Measurements from ENCODE around the gene ZNF772.
"Not testable (repeated sequence)": the region's sequence is repeated elsewhere in the genome, so short reads cannot be mapped to it uniquely, and the experiment has no call there.

ZNF772 gene

DNA sequence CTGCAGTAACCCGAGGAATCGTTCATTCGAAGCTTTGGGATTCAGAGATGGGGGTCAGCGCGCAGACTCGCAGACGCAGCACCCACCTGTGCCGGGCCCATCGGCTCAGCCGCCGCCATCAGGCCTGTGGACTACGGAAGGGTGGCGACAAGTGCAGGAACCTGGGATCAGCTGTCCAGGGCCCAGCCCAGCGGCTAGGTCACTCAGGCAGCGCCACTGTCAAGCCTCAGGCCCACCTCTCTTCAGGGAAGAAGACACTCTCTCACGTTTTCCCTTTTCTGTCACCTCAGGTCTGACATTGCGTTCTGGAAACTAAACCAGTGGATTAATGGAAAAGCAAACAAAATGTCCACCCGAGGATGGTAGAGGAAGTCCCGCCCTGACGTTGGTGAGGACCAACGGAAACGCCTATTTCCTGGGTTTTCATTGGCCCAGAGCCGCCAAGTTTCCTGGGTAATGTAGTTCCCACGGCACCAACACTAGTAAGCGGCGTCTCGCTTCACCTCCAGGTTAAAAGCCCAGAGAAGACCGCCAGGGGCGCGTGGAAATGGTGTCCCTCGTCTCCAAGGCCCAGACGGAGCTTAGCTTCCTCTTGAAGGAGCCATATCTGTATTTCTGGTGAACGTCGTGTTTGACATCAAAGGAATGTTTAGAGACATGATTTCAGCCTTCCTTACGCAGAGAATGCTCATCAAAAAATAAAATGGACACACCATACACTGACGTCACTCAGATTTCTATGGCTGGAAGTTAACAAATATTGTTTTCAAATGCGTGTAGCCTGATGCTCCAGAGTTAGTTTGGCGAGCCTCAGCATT is at the start of gene ZNF772:
ZNF772 (minus strand) TSS at position 376 of the 818 bp plus-strand sequence; CDS start at position 119, 257 bp downstream.
- in situ Hi-C loops (cut with MboI; ENCODE audit: low sequenced_read_pairs) = no loop called here

DNA sequence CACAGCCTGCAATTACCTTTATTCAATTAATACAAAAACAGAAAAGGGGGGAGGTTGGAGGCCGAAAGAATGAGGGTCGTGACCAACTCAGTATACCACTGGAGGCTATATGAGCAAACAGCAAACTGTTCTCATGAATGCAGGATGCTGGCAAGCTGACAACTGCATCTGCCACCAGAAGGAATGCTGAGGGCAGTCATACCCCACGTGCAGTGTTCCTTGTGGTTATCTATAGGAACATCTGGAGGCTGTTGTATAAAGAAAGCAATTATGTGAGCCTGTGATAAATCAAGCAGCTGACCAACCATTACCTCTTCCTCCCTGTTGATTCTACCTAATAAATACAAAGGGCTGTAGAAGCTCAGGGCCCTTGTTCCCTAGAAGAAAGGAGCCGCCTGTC is 40.7 kb upstream of the ZNF772 start:
- in situ Hi-C loops (cut with MboI; ENCODE audit: low sequenced_read_pairs) = not testable (repeated sequence)

DNA sequence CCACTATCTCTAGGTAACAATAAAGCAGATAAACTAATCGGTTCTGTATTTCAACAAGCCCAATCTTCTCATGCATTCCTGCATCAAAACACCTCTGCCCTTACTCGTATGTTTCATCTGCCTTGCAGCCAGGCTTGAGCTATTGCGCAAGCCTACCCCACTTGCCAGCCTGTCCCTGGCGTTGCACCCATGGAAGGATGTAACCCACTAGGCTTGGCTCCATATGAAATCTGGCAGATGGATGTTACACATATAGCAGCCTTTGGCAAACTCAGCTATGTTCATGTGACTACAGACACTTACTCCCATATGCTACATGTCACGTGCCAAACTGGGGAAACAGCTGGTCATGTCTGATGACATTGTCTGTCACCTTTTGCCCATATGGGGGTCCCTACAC is 37.9 kb upstream of the ZNF772 start:
- in situ Hi-C loops (cut with MboI; ENCODE audit: low sequenced_read_pairs) = no loop called here

DNA sequence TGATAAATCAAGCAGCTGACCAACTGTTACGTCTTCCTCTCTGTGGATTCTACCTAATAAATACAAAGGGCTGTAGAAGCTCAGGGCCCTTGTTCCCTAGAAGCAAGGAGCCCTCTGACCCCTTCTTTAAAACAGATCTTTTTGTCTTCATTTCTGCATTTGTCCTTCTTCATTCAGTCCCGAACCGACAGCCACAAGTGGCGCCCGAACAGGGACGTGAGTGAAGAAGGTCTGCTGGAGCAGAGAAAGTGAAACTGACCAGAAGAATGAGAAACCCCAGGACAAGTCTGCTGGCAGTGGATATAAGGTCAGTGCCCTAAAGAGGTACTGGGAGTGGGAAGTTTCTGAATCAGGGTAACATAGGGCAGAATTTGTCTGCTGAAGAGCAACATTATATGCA is 35.5 kb upstream of the ZNF772 start:
- in situ Hi-C loops (cut with MboI; ENCODE audit: low sequenced_read_pairs) = no loop called here

DNA sequence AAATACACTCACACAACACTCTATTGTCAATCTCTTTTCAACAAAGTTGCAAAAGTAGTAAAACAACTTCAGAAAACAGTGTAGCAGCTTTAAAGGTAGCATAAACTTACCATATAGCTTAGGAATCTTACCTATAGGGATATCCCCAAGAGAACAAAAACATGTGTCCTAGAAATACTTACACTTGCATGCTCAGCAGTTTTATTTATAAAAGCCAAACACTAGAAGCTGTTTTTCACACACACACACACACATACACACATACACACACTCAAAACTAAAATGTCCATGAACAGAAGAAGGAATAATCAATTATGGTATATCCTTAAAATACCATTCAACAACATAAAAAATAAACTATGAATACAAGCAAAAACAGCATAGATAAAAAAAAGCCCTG is 34.1 kb upstream of the ZNF772 start:
- in situ Hi-C loops (cut with MboI; ENCODE audit: low sequenced_read_pairs) = no loop called here

DNA sequence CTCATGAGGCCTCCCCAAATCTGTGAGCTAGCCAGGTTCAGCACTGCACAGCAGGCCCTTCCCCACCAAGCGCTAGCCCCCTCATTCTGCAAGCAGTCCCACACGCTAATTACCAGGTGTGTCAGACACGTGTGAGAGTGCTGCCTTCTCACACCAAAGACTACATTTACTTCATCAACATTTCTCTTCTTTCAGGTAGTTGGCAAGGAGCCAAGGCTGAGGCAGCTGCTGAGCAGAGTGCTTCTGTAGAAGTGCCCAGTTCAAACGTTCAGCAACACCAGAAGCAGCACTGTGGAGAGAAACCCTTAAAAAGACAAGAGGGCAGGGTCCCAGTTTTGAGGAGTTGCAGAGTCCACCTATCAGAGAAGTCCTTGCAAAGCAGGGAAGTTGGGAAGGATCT is 28.8 kb upstream of the ZNF772 start:
- in situ Hi-C loops (cut with MboI; ENCODE audit: low sequenced_read_pairs) = no loop called here

DNA sequence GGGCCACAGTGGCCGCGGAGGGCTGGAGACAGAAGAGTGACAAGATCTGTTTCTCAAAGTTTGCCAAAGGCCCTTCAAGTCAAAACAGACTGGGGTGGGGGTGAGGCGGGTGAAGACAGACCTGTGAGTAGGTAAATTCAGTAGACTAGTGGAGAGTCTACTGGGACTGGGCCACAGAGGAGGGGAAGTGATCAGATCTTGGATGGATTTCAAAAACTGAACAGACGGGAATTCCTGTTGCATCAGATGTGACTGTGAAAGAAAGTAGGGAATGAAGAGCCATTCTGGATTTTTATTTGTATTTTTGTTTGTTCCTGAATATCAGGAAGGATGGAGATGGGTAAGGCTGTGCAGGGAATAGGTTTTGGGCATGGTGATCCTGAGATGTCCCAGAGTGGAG is 23.0 kb upstream of the ZNF772 start:
- in situ Hi-C loops (cut with MboI; ENCODE audit: low sequenced_read_pairs) = not testable (repeated sequence)

DNA sequence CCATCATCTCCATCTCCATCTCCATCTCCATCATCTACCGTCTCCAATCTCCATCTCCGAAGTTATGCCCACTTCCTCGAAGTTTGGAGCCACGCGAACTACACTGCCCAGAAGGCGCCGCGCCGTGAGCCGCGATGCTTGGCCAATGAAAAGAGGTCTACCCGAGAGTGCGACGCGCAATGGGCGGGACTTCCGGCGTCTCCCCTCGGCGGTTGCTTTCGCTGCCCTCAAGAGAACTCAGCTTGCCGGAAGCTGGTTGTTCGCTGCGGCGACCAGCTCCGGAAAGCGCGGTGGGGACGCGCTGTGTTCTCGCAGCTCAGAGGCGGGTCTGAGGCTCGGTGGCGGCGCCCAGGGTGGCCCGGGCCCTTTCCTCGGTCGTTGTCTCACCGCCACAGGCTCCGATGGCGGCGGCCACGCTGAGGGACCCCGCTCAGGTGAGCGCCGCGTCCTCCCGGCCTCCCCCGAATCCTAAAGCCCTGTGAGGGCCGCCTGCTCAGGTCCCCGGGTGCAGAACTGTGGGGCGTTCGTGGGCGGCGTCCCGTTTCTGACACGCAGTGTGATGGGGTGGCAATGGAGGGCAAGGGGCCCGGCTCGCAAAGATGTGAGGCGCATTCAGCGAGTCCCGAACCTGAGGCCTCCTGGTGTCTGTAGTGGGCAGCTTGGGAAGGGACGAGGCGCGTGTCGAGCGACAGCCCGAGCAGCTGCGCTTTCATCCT is 22.5 kb upstream of the ZNF772 start, which contains the start of gene ZNF773:
ZNF773 (plus strand) TSS at position 259 of the 716 bp plus-strand sequence; CDS start at position 402, 143 bp downstream.
- in situ Hi-C loops (cut with MboI; ENCODE audit: low sequenced_read_pairs) = not testable (repeated sequence)

DNA sequence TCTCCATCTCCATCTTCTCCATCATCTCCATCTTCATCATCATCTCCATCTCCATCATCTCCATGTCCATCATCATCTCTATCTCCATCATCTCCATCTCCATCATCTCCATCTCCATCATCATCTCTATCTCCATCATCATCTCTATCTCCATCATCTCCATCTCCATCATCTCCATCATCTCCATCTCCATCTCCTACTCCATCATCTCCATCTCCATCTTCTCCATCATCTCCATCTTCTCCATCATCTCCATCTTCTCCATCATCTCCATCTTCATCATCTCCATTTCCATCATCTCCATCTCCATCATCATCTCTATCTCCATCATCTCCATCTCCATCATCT is 21.9 kb upstream of the ZNF772 start:
- in situ Hi-C loops (cut with MboI; ENCODE audit: low sequenced_read_pairs) = not testable (repeated sequence)

DNA sequence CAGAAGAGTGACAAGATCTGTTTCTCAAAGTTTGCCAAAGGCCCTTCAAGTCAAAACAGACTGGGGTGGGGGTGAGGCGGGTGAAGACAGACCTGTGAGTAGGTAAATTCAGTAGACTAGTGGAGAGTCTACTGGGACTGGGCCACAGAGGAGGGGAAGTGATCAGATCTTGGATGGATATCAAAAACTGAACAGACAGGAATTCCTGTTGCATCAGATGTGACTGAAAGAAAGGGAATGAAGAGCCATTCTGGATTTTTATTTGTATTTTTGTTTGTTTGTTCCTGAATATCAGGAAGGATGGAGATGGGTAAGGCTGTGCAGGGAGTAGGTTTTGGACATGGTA is 10.9 kb upstream of the ZNF772 start:
- in situ Hi-C loops (cut with MboI; ENCODE audit: low sequenced_read_pairs) = not testable (repeated sequence)

DNA sequence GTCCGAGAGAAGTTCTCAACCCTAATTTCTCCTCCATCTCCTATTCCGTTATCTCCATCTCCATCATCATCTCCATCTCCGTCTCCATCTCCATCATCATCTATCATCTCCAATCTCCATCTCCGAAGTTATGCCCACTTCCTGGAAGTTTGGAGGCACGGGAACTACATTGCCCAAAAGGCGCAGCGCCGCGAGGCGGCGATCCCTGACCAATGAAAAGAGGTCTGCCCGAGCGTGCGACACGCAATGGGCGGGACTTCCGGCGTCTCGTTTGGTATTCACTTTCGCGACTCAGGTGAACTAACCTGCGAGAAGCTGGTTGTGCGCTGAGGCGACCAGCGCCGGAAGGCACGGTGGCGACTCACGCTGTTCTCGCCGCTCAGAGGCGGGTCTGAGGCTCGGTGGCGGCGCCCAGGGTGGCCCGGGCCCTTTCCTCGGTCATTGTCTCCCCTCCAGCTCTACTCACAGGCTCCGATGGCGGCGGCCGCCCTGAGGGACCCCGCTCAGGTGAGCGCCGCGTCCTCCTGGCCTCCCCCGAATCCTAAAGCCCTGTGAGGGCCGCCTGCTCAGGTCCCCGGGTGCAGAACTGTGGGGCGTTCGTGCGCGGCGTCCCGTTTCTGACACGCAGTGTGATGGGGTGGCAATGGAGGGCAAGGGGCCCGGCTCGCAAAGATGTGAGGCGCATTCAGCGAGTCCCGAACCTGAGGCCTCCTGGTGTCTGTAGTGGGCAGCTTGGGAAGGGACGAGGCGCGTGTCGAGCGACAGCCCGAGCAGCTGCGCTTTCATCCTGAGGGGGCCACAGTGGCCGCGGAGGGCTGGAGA is 10.3 kb upstream of the ZNF772 start, which contains the start of gene ZNF419:
ZNF419 (plus strand) TSS at position 274 of the 822 bp plus-strand sequence; CDS start at position 475, 201 bp downstream.
- in situ Hi-C loops (cut with MboI; ENCODE audit: low sequenced_read_pairs) = not testable (repeated sequence)

DNA sequence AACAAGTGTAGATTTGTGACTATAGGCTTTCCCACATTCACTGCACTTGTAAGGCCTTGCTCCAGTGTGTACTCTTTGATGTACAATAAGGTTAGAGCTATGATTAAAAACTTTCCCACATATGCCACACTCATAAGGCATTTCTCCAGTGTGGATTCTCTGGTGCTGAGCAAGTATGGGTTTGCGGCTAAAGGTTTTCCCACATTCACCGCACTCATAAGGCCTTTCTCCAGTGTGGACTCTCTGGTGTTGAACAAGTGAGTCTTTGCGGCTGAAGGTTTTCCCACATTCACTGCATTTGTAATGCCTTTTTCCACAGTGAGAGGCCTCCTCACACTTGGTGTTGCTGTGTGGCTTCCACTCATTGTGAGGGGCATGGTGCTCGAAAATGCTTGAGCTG is 3.7 kb downstream of the ZNF772 start:
- in situ Hi-C loops (cut with MboI; ENCODE audit: low sequenced_read_pairs) = no loop called here

DNA sequence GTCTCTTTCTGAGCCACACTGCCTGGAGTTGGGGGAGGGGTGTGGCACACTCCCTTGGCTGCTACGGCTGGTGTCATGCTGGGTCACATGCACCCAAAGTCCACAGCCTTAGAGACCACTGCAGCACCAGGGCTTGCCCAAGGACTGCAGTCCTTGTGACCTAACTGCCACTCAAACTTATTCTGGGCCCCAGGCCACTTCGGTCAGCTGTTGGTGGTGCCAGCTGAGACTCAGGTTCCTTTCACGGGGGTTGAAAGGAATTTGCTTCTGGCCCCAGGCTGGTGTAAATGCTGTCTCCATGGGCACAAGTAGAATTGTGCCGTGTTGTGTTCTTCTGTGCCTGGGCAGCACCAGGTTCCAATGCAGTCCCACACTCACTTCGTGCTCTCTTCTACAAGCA is 10.9 kb downstream of the ZNF772 start:
- in situ Hi-C loops (cut with MboI; ENCODE audit: low sequenced_read_pairs) = no loop called here

DNA sequence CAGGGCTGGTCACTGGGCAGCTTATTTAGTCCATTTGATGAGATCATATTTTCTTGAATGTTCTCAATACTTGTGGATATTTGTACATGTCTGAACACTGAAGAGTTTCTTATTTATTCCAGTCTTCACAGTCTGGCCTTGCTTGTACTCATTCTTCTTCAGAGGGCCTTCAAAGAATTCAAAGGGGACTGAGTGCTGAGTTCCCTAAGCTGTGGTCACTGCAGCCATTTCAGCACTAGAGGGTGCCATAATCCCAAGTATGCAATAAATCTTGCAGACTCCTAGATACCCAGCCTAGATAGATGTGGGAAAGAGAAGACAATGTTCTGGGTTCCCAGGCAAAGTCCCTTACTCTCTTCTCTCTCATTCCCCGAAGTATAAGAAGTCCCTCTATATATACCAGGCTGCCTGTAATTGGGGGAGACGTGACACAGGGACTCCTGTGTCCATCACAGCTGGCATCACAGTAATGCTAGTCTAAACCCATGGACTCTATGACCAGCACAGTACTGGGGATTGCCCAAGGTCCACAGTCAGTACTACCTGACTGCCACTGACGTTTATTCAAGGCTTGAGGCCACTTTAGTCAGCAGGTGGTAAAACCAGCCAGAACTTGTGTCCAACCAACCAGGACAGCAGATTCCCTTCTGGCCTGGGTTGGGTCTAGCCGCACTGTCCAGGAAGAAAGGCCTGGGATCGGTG is 11.5 kb downstream of the ZNF772 start:
- in situ Hi-C loops (cut with MboI; ENCODE audit: low sequenced_read_pairs) = no loop called here

DNA sequence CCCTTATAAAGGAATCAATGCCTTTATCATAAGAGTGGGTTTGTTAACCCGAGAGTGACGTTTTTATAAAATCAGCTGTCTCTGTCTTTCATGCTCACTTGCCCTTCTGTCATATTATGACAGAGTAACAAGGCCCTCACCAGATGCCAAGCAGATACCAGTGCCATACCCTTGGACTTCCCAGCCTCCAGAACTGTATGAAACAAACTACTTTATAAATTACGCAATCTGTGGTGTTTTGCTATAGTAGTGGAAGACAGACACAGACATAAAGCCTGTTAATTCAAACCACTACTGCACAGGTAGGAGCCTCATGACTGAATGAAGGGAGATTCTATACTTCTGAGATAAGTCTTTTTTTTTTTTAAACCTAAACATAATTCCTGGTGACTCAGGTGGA is 25.1 kb downstream of the ZNF772 start:
- in situ Hi-C loops (cut with MboI; ENCODE audit: low sequenced_read_pairs) = no loop called here

DNA sequence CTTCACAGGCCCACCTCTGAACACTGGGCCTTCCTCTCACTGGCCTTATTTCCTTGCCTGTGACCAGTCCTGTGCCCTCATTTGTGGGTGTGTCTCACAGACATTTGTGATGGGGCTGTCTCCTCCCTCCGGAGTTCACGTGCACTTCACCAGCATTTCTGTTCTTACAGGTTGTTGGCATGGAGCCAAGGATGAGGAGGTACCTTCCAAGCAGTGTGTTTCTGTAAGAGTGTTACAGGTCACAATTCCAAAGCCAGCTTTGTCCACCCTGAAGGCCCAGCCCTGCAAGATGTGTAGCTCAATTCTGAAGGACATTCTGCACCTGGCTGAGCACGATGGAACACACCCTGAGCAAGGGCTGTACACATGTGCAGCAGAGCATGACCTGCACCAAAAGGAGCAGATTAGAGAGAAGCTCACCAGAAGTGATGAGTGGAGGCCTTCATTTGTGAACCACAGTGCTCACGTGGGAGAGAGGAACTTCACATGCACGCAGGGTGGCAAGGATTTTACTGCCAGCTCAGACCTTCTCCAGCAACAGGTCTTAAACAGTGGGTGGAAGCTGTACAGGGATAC is 34.2 kb downstream of the ZNF772 start:
- in situ Hi-C loops (cut with MboI; ENCODE audit: low sequenced_read_pairs) = no loop called here

DNA sequence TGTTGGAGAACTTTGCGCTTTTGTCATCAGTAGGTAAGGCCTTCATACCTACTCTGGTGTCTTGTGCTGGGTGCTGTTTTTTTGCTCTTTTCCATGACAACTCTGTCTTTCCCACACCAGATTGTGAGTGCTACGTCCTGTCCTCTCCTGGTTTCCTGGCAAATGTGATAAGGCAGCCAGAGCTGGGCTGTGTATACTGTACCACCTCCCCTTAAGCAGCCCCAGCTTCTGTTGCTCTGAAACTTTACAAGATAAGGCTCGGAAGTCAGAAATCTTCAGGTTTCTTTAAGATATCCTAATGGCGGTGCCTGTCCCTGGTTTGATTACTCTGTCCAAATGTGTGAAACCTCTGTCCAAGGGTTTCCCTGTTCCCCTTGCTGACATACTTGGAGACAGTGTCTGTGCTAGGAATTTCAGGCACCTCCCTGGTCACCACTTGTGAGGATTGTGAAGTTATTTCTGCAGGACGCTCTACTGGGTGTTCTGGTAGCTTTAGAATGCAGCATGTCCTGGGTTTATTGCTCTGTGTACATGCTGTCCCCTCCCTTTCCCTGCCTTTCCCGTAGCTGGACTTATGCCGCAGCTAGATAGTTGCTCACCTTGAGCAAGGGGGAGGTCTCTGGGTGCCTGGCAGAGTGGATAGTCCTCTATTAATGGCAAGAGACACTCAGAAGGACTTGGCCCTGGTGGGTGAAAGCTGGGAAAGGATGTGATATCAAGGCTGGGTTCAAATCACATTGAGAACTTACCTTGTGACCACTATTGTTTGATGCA is 35.2 kb downstream of the ZNF772 start:
- in situ Hi-C loops (cut with MboI; ENCODE audit: low sequenced_read_pairs) = no loop called here

DNA sequence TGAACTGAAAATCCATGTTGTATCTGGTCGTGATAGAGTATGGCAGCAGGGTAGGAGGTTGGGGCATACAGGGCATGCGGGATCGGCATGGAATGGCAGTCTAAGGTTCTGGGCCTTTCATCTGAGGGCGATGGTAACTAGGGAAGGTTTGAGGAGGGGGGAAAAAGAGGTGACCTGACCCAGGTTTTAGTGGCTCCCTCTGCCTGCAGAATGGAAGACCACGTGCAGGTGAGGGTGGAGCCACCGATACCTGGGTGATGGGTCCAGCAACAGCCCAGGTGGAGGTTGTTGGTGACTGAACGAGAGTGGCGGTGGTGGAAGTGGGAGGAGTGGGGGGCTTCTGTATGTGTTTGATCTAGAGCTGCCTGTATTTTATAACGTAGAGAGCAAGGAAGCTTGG is 38.4 kb downstream of the ZNF772 start:
- in situ Hi-C loops (cut with MboI; ENCODE audit: low sequenced_read_pairs) = no loop called here

DNA sequence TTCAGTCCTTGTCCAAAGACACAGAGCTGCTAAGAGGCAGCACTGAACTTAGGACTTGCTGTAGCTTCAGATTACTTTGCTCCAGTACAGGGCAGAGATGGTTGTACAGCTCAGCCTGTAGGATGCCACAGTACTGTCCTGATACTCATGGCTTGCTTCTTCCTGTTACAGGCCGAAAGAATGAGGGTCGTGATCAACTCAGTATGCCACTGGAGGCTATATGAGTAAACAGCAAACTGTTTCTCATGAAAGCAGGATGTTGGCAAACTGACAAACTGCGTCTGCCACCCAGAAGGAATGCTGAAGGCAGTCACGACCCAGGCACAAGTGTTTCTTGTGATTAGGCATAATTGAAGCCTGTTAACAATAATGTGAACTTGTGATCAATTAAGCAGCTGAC is 39.4 kb downstream of the ZNF772 start:
- in situ Hi-C loops (cut with MboI; ENCODE audit: low sequenced_read_pairs) = no loop called here

DNA sequence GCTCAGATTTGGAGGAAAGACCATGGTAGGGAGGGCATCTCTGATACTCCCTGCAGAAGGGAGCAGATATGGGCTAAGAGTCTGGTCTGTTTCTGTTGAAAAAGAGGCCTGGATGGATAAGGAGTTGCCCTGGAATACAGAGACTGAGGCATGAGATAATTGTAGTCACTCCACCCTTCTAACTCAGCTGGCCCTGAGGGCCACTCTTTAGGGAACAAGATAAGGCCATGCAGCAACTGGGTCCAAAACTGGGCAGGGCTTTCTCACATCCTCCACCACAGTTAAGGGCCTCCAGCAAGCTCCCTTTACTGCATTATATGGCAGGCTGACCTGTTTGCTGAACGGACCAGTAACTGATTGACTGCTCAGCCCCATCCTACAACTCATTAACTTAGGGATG is 40.9 kb downstream of the ZNF772 start:
- in situ Hi-C loops (cut with MboI; ENCODE audit: low sequenced_read_pairs) = no loop called here
